NT2/D1 (cell line): ENCODE data around the gene WAPL.

Experiments
- YY1 ChIP-seq: IDR thresholded peaks from 2 replicates; pipeline ENCODE4 v1.6.1; 2011; ENCODE audit not compliant: insufficient read length, insufficient read depth
- ZNF274 ChIP-seq: IDR thresholded peaks from 2 replicates; pipeline ENCODE4 v1.6.1; 2011; ENCODE audit warnings: mild to moderate bottlenecking, low read depth, low read length

GRCh38 chr10:86443069-86443468 is 78.5 kb downstream of the WAPL start:
- TF ChIP-seq YY1: no peak
- TF ChIP-seq ZNF274: no peak
